ENCODE data around the gene CFAP61.

CFAP61 gene

GRCh38 chr20:20293141-20293540 is 240.8 kb downstream of the CFAP61 start:
- DNase-seq = no peak

GRCh38 chr20:20293691-20294385 is 241.5 kb downstream of the CFAP61 start:
- no peak for DNase-seq

GRCh38 chr20:20295621-20296498 is 243.5 kb downstream of the CFAP61 start:
- no peak for DNase-seq

- DNase-seq = no peak
Measured at GRCh38 chr20:20297181-20297580, 244.8 kb downstream of the CFAP61 start.

- no peak for DNase-seq
Measured at GRCh38 chr20:20297752-20298151, 245.4 kb downstream of the CFAP61 start.

- DNase-seq = no peak
Measured at GRCh38 chr20:20299904-20300303, 247.6 kb downstream of the CFAP61 start.

GRCh38 chr20:20303320-20303719 is 251.0 kb downstream of the CFAP61 start:
- DNase-seq = no peak

GRCh38 chr20:20303742-20304141 is 251.4 kb downstream of the CFAP61 start:
- DNase-seq = no peak

- no peak for DNase-seq
Measured at GRCh38 chr20:20304942-20305341, 252.6 kb downstream of the CFAP61 start.

- DNase-seq = no peak
Measured at GRCh38 chr20:20312562-20312961, 260.2 kb downstream of the CFAP61 start.

- DNase-seq = no peak
Measured at GRCh38 chr20:20317195-20317594, 264.9 kb downstream of the CFAP61 start.

GRCh38 chr20:20317621-20318364 is 265.5 kb downstream of the CFAP61 start:
- peak; percentile 47 for DNase-seq

GRCh38 chr20:20318365-20319161 is 266.2 kb downstream of the CFAP61 start:
- DNase-seq = no peak

- no peak for DNase-seq
Measured at GRCh38 chr20:20321134-20321533, 268.8 kb downstream of the CFAP61 start.

GRCh38 chr20:20321917-20322316 is 269.6 kb downstream of the CFAP61 start:
- no peak for DNase-seq

GRCh38 chr20:20322912-20323311 is 270.6 kb downstream of the CFAP61 start:
- DNase-seq = no peak

- DNase-seq = no peak
Measured at GRCh38 chr20:20327746-20328145, 275.4 kb downstream of the CFAP61 start.

- DNase-seq = no peak
Measured at GRCh38 chr20:20329564-20329963, 277.2 kb downstream of the CFAP61 start.

- no peak for DNase-seq
Measured at GRCh38 chr20:20331156-20331555, 278.8 kb downstream of the CFAP61 start.

- no peak for DNase-seq
Measured at GRCh38 chr20:20331817-20332216, 279.5 kb downstream of the CFAP61 start.

- no peak for DNase-seq
Measured at GRCh38 chr20:20333866-20334265, 281.5 kb downstream of the CFAP61 start.

- DNase-seq = no peak
Measured at GRCh38 chr20:20334489-20334888, 282.2 kb downstream of the CFAP61 start.

Measured in NCI-H1092 (cell line).